OCI-LY7 (cell line): ENCODE results near the gene SPPL3.

Experiments used
- CTCF ChIP-seq: fragments of 200-600 bp; sonication (generic); conservative IDR thresholded peaks from 2 replicates; pipeline ENCODE4 v1.5.1; 2014; ENCODE audit warnings: mild to moderate bottlenecking, antibody characterized with exemption, low read length, moderate library complexity, mixed read lengths
- EZH2phosphoT487 ChIP-seq: fragments of 200-600 bp; sonication (generic); IDR thresholded peaks from 2 replicates; pipeline ENCODE4 v1.6.1; 2018; ENCODE audit warnings: low read depth, borderline replicate concordance, mild to moderate bottlenecking, mixed run types, antibody characterized with exemption, low read length, moderate library complexity, mixed read lengths

- no peak for TF ChIP-seq EZH2phosphoT487
- no peak for TF ChIP-seq CTCF
Measured at GRCh38 chr12:120870415-120870814, 33.7 kb downstream of the SPPL3 start.
